Measurements from ENCODE around the gene WDR33.
A peak's percentile ranks its signal among the peaks of the same experiment; 100 is the strongest.

WDR33 gene

DNA sequence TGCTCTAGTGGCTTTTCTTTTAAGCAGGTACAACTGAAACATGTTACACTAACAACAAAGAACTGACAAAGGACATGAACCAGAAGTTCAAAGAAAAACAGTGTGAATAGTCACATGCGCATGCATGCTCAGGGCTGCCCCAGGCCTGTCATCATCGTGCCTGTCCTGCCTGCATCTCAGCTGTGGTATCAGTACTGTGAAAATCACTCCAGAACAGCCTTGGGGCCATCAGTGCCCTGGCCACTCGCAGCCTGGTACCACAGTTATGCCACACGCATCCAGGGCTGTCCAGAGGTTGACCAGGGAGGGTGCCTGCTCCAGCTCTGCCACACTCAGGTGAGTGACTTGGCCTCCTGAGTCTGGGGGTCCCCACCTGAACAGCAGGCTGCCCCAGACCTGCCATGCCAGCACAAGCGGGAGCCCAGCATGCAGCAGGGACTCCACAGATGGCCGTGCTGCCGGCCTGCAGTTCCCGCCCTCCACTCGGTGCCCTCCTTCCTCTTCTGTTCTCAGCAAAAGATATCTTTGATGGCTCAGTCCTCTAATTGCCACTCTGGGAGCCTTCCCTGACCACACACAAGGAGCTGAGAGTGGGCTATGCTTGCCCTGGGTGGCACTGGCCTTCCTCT, 147.9 kb downstream of the WDR33 start:
- H3K27me3 Mint-ChIP-seq: peaks cover 74% of the 10 kb centered on the region

DNA sequence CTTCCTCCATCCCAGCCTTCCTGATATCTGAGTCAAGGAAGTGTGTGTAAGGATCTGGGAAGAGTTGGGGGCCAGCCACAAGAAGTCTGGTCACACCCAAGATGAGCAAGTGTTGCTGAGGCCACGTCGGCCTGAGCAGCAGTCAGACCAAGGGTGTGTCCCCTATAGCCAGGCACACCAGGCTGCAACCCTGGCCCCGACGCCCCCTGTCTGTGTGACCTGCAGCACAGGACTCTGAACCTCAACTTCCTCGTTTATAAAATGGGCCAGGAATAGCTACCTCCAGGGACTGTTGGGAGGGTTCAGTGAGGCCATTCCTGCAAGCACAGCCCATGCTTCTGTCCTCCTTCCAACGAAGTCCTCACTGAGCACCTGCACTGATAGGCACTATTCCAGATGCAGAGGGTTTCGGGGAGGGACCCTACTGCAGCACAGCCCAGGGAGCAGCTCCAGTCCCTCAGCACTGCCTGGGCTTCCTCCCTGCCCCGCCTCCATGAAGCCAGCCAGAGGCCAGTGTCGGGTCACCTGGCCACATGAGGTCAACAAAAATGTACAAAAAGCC, 148.9 kb downstream of the WDR33 start:
- Mint-ChIP-seq H3K9me3 (no peaks in the 10 kb centered on the region), H3K4me1 (ENCODE audit: low read depth) (peaks cover 3% of the 10 kb centered on the region), H3K36me3 (ENCODE audit: low read depth) (no peaks in the 10 kb centered on the region), H3K27me3 (peaks cover 72% of the 10 kb centered on the region), H3K4me3 (no peak overlapping the region), H3K27ac (no peak overlapping the region)
- DNase-seq: no peak

More for the DNA sequence above, 147.9 kb downstream of the WDR33 start:
- Mint-ChIP-seq H3K4me3 (no peak overlapping the region), H3K4me1 (ENCODE audit: low read depth) (peaks cover 3% of the 10 kb centered on the region), H3K36me3 (ENCODE audit: low read depth) (no peaks in the 10 kb centered on the region), H3K9me3 (no peaks in the 10 kb centered on the region), H3K27ac (no peak overlapping the region)
- peak; percentile 24 for DNase-seq

DNA sequence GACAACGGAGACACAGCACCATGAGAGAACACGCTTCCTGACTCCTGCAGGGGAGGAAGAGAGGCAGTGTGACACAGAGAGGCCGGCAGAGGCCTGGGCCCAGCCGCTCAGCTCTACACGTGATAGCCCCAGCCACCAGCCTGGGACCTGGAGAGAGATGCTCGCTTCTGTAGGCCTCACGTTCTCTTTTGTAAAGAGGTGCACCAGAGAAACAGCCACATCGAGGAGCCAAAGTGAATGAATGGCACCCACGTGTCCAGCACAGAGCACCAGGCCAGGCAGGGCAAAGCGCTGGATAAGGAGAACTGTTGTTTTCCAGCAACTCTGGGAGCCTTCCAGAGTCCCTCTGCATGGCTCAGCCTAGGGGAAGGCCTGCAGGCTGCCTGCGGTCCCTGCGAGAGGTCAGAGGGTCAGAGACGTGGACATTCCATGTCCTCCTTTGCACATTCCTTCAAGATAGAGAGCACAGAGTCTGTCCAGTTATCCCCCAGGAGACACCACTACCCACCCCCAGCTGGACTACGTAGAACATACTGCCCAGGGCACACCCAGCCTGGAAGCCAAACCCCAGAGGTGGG, 149.8 kb downstream of the WDR33 start:
- no peaks in the 10 kb centered on the region for H3K36me3 Mint-ChIP-seq (ENCODE audit: low read depth)
- H3K4me1 Mint-ChIP-seq (ENCODE audit: low read depth): peaks cover 3% of the 10 kb centered on the region
- peaks cover 64% of the 10 kb centered on the region for H3K27me3 Mint-ChIP-seq
- no peak for DNase-seq
- H3K4me3 Mint-ChIP-seq: no peak overlapping the region
- no peaks in the 10 kb centered on the region for H3K9me3 Mint-ChIP-seq
- no peak overlapping the region for H3K27ac Mint-ChIP-seq

DNA sequence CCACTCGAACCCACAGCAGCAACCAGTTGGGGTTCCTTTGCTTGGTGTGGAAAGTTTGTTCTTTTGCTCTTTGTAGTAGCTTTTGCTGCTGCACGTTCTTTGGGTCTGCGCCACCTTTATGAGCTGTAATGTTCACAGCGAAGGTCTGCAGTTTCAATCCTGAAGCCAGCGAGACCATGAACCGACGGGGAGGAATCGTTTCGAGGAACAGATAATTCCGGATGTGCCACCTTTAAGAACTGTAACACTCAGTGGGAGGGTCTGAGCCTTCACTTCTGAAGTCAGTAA, 150.7 kb downstream of the WDR33 start:
- no peak overlapping the region for H3K4me3 Mint-ChIP-seq
- peaks cover 54% of the 10 kb centered on the region for H3K27me3 Mint-ChIP-seq
- H3K4me1 Mint-ChIP-seq (ENCODE audit: low read depth): peaks cover 3% of the 10 kb centered on the region
- H3K36me3 Mint-ChIP-seq (ENCODE audit: low read depth): no peaks in the 10 kb centered on the region
- no peak for DNase-seq
- H3K9me3 Mint-ChIP-seq: no peaks in the 10 kb centered on the region
- H3K27ac Mint-ChIP-seq: no peak overlapping the region

DNA sequence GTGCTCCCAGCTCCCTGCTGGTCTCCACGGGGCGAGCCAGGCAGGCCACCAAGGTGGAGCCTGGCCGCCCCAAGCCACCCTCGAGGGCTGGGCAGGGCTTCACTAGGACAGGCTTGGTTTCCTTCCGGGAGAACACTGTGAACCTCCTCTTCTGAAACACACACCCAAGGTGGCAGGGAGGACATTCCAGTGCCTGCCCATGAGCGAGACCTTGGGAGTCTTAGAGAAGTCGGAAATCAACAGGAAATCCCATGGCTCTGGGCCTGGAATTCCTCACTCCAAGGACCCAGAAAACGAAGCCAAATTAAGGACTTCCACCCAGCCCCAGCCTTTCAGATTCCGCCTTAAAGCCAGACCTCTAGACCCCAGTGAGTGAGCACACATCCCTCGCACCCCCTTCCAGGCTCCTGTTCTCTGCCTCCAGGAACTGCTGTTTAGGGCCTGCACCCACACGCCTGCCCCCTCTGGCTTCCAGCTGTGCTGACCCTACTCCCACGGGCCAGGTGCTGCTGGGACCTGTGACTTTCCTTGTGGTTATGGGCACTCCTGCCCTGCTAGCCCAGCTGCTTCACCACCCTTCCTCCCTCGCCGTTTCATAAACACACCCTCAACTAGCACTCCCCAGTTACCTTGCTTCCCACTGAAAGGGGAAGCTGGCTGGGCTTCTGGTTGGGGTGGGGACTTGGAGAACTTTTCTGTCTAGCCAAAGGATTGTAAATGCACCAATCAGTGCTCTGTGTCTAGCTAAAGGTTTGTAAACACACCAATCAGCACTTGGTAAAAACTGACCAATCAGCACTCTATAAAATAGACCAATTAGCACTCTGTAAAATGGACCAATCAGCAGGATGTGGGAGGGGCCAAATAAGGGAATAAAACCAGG, 151.3 kb downstream of the WDR33 start:
- Mint-ChIP-seq H3K4me3 (no peak overlapping the region), H3K27me3 (peaks cover 49% of the 10 kb centered on the region), H3K36me3 (ENCODE audit: low read depth) (no peaks in the 10 kb centered on the region), H3K4me1 (ENCODE audit: low read depth) (peaks cover 3% of the 10 kb centered on the region), H3K9me3 (no peaks in the 10 kb centered on the region), H3K27ac (no peak overlapping the region)
- DNase-seq: no peak

DNA sequence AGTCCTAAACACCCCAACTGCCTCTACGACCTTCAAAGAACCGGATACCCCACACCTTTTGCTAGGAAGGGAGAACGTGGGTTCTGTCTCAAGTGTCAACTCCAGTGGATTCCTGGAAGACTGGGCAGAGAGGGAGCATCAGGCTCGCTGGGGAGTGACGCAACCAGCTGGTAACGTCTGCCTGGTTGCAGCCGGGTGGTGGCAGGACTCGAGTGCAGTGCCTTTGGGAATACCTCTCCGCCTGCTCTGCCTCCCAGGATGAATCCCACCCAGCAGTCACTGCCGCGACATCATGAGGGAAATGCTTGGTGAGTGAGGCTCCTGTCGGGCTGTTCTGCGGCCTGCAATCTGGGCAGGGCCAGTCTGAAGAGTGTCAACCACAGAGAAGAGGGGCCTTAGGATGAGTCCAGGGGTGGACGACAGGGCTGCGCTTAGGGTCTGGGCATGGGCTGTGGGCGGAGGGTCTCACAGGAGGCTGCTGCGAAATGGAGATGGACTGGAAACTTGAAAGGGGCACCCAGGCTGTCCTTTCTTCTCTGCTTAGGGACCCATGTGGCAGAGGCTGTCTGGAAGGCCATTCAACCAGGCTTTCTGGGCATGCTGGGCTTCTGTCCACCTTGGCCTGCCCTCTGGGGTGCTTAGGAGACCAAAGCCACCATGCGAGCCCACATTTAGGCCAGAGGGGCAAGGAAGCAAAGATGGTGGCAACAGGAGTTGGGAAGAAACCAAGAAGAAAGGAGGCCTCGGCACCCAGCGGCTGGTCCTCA, 152.1 kb downstream of the WDR33 start:
- H3K9me3 Mint-ChIP-seq: no peaks in the 10 kb centered on the region

DNA sequence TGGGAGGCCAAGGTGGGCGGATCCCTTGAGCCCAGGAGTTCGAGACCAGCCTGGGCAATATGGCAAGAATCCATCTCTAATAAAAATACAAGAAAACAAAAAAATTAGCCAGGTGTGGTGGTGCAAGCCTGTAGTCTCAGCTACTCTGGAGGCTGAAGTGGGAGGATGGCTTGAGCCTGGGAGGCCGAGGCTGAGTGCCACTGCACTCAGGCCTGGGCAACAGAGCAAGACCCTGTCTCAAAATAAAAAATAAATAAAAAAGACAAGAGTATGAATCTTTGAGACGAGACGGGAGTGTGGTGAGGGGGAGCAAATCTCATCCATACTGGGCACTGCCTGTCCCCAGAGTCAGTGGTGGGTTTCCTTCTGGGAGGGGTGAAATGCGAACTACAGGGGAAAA, 152.8 kb downstream of the WDR33 start:
- H3K4me3 Mint-ChIP-seq: no peak overlapping the region
- H3K9me3 Mint-ChIP-seq: no peaks in the 10 kb centered on the region
- no peak for DNase-seq
- H3K27me3 Mint-ChIP-seq: peaks cover 37% of the 10 kb centered on the region
- H3K27ac Mint-ChIP-seq: no peak overlapping the region
- H3K36me3 Mint-ChIP-seq (ENCODE audit: low read depth): no peaks in the 10 kb centered on the region
- H3K4me1 Mint-ChIP-seq (ENCODE audit: low read depth): no peaks in the 10 kb centered on the region

More for the DNA sequence above, 152.1 kb downstream of the WDR33 start:
- Mint-ChIP-seq H3K4me1 (ENCODE audit: low read depth) (peaks cover 2% of the 10 kb centered on the region), H3K27ac (no peak overlapping the region), H3K27me3 (peaks cover 44% of the 10 kb centered on the region), H3K4me3 (no peak overlapping the region), H3K36me3 (ENCODE audit: low read depth) (no peaks in the 10 kb centered on the region)
- DNase-seq: no peak

DNA sequence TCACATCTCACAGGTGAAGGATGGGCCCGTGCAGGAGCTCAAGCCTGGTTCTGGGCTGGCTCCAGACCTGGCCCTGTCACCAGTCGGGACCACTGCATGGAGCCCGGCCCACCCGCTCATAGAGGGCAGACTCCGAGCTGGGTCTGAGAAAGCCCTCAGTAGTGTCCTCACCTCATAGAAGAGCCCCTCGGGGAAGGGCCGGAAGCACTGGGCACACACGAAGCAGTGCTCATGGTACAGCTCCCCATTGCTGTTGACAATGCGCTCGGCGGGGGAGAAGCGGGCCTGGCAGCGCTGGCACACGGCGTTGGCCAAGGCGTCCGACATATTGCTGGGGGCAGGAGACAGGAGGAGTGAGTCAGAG, 153.8 kb downstream of the WDR33 start:
- Mint-ChIP-seq H3K27me3 (peaks cover 30% of the 10 kb centered on the region), H3K4me3 (no peak overlapping the region), H3K4me1 (ENCODE audit: low read depth) (no peaks in the 10 kb centered on the region), H3K36me3 (ENCODE audit: low read depth) (no peaks in the 10 kb centered on the region), H3K9me3 (no peaks in the 10 kb centered on the region), H3K27ac (no peak overlapping the region)
- DNase-seq: no peak

DNA sequence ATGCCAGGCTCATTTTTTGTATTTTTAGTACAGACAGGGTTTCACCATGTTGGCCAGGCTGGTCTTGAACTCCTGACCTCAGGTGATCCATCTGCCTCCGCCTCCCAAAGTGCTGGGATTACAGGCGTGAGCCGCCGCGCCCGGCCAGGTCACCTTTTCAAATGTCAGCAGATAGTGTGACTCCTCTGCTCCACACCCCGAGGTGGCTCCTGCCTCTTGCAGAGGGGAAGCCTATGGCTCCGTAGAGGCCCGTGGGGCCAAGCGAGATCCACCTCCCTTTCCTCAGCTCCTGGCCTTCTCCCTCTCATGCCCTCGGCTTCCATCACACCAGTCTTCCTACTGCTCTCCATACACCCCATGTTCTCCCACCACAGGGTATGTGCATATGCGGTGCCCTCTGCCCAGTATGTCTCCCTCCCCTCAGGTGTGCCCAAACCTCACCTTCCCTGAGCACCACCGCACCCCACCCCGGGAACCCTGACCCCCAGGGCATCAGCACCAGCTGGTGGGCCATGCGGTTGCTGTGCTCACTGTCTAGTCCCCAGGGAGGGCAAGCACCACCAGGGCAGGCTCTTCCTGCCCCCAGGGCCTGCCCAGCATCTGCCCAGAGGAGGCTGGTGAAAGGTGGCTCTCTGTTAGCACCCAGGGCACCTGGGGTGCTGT, 154.3 kb downstream of the WDR33 start:
- peaks cover 26% of the 10 kb centered on the region for H3K27me3 Mint-ChIP-seq
- DNase-seq: no peak
- H3K4me3 Mint-ChIP-seq: no peak overlapping the region
- no peaks in the 10 kb centered on the region for H3K9me3 Mint-ChIP-seq
- no peaks in the 10 kb centered on the region for H3K4me1 Mint-ChIP-seq (ENCODE audit: low read depth)
- H3K27ac Mint-ChIP-seq: no peak overlapping the region
- no peaks in the 10 kb centered on the region for H3K36me3 Mint-ChIP-seq (ENCODE audit: low read depth)

DNA sequence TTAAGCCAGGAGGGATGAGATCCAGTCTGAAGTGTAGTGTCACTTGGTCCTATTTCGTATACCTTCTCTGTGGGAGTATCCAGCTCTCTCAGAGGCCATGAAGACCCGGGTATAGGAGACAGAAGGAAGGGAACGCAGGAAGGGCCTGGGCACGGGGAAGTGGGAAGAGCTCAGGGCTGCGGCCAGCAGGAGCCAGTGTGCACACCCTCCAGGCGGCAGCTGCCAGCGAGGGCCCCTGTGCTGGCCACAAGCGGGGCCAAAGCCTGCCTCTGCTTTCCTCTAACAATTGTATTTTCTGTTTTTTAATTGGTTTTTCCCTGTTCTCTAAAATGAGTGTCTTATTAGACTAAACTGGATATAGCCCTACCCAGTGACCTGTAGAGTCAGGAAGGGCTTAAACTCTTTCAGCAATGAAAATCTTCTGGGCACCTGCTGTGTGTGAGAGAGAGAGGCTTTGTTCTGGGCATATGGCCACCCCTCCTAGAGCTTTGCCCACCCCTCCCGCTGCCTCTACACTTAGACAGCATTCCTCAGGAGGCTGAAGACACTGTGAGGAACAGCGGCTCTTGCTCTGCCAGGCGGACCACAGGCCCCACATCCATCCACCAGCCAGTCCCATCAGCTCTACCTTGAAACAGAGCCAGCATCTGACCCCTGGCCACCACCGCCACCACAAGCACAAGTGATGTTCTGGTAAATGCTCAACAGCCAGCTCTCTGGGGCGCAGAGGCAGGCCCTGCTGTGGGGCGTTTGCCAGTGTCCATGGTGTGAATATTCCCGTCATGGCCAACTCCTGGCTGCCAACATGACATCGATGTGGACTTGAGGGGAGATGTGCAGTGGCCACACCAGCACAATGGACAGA, 155.5 kb downstream of the WDR33 start:
- peaks cover 15% of the 10 kb centered on the region for H3K27me3 Mint-ChIP-seq
- H3K27ac Mint-ChIP-seq: no peak overlapping the region
- no peaks in the 10 kb centered on the region for H3K9me3 Mint-ChIP-seq
- H3K4me3 Mint-ChIP-seq: no peak overlapping the region
- H3K4me1 Mint-ChIP-seq (ENCODE audit: low read depth): no peaks in the 10 kb centered on the region
- no peaks in the 10 kb centered on the region for H3K36me3 Mint-ChIP-seq (ENCODE audit: low read depth)
- no peak for DNase-seq

DNA sequence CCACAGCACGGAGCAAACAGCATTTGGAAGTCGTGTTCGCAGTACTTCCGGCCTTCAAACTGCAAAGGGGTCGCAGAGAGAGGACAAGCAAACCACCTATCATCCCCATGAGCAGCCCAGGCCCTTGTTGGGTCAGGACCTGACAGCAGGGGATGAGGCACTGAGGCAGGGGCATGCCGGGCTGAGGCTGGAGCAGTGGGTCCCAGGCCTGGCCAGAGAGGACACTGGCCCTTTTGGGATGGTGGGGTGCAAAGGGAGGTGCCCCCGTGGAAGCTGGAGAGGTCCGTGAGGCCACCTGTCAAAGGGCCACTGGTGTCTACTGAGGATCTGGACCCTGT, 156.2 kb downstream of the WDR33 start:
- H3K9me3 Mint-ChIP-seq: no peaks in the 10 kb centered on the region
- no peak overlapping the region for H3K27ac Mint-ChIP-seq
- no peak for DNase-seq
- no peaks in the 10 kb centered on the region for H3K36me3 Mint-ChIP-seq (ENCODE audit: low read depth)
- peaks cover 8% of the 10 kb centered on the region for H3K27me3 Mint-ChIP-seq
- no peaks in the 10 kb centered on the region for H3K4me1 Mint-ChIP-seq (ENCODE audit: low read depth)
- H3K4me3 Mint-ChIP-seq: no peak overlapping the region

DNA sequence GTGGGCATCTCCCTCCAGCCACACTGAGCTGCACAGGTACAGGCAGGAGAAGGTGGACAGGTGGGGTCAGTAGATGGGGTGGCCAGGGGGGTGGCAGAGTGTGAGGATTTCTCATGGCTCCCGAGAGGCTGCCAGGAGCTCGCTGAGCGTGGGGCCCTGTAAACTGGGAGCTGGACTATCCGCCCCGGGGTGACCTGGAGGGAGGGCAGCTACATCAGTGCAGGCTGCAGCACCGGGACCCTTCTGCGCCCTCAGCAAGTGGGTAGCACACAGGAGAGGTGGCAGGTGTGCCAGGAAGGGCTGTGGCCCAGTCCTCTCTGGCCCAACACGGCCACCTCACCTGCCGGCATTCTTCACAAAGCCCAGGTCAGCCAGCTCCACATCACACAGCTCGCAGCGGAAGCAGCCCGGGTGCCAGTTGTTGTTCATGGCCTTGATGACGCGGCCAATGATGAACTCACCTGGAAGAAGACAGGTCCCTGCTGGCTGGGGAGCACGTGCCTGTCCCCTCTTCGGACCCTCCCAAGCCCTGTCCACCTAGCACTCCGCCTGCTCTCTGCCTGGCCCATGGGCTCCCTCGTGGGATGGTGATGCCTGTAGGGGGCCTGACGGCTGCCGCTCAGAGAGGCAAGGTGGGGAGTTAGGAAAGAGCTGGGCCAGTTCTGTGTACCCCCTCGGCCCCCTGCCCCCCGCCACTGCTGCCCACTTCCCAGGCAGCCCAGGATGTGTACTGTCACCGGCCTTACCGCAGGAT, 156.7 kb downstream of the WDR33 start:
- Mint-ChIP-seq H3K36me3 (ENCODE audit: low read depth) (no peaks in the 10 kb centered on the region), H3K4me1 (ENCODE audit: low read depth) (peaks cover 4% of the 10 kb centered on the region), H3K9me3 (no peaks in the 10 kb centered on the region), H3K4me3 (no peak overlapping the region), H3K27me3 (peaks cover 8% of the 10 kb centered on the region), H3K27ac (no peak overlapping the region)
- no peak for DNase-seq
